Measurements from ENCODE around the gene CCNJ. TPM values are rescaled to one million over a fixed set of nuclear protein-coding genes. Genes with fewer than 3 reads are reported as not detected.

CCNJ gene
- total and polyA plus RNA-seq, 9 of the 15 experiments (the other 6 are each of a cell fraction or from before 2014, with no cell fraction given), result 0.69 to 15.7 (median 9.2) TPM

GRCh38 chr10:96089670-96090462, 46.5 kb downstream of the CCNJ start (continued):
- TF ChIP-seq ZNF318 (IDR thresholded peaks at IDR 0.05; ENCODE audit: borderline replicate concordance in 1 of 2, low read depth in 1 of 2) (no peak), U2AF1 (optimal IDR thresholded peaks at IDR 0.05; ENCODE audit: low read depth, low read length) (no peak), CREB3 (tag; conservative IDR thresholded peaks at IDR 0.05; ENCODE audit: low read depth) (no peak), ZFP1 (CRISPR knock-in tag; IDR thresholded peaks at IDR 0.05) (no peak), ZNF212 (CRISPR knock-in tag; IDR thresholded peaks at IDR 0.05) (no peak), BRD4 (IDR thresholded peaks at IDR 0.05) (peak; percentile 68), CHCHD3 (CRISPR knock-in tag; IDR thresholded peaks at IDR 0.05) (no peak), NCOA2 (IDR thresholded peaks at IDR 0.05; ENCODE audit: partially characterized antibody in 2 of 2) (no peak), ZNF398 (CRISPR knock-in tag; IDR thresholded peaks at IDR 0.05) (no peak), MTA3 (IDR thresholded peaks at IDR 0.05; ENCODE audit: borderline replicate concordance) (peak; percentile 64; the same call in 1 of the 2 replicates), ZBTB43 (CRISPR knock-in tag; IDR thresholded peaks at IDR 0.05) (no peak), PCBP2 (IDR thresholded peaks at IDR 0.05; ENCODE audit: low read depth, low read length, poor library complexity, severe bottlenecking) (no peak)

All from K562 (cell line).